HG03108 (cell line): ENCODE data around the gene FBXW10B.
"Not testable (repeated sequence)": the region's sequence is repeated elsewhere in the genome, so short reads cannot be mapped to it uniquely, and the experiment has no call there.

Source experiments
- ATAC-seq: cut with Tn5 transposase; IDR thresholded peaks from one replicate; pipeline ENCODE4 v1.9.1; 2021; ENCODE audit warnings: moderate library complexity; ENCODE audit not compliant: unreplicated experiment

The FBXW10B gene

GRCh38 chr17:15642014-15642413 is 22.5 kb upstream of the FBXW10B start:
- ATAC-seq = not testable (repeated sequence)

GRCh38 chr17:15630930-15631453 is 11.5 kb upstream of the FBXW10B start:
- ATAC-seq = not testable (repeated sequence)

GRCh38 chr17:15629991-15630390 is 10.5 kb upstream of the FBXW10B start:
- not testable (repeated sequence) for ATAC-seq

- not testable (repeated sequence) for ATAC-seq
Measured at GRCh38 chr17:15623661-15624209, 4.2 kb upstream of the FBXW10B start.

- ATAC-seq = not testable (repeated sequence)
Measured at GRCh38 chr17:15623255-15623654, 3.8 kb upstream of the FBXW10B start.

- not testable (repeated sequence) for ATAC-seq
Measured at GRCh38 chr17:15622124-15622523, 2.6 kb upstream of the FBXW10B start.

- ATAC-seq = not testable (repeated sequence)
Measured at GRCh38 chr17:15616828-15617227, 2.7 kb downstream of the FBXW10B start.

GRCh38 chr17:15615850-15616249 is 3.7 kb downstream of the FBXW10B start:
- ATAC-seq = not testable (repeated sequence)

- ATAC-seq = not testable (repeated sequence)
Measured at GRCh38 chr17:15613111-15613510, 6.4 kb downstream of the FBXW10B start.

- ATAC-seq = not testable (repeated sequence)
Measured at GRCh38 chr17:15592960-15593359, 26.5 kb downstream of the FBXW10B start.

GRCh38 chr17:15591986-15592385 is 27.5 kb downstream of the FBXW10B start:
- not testable (repeated sequence) for ATAC-seq

GRCh38 chr17:15590844-15591243 is 28.7 kb downstream of the FBXW10B start:
- ATAC-seq = not testable (repeated sequence)

- ATAC-seq = not testable (repeated sequence)
Measured at GRCh38 chr17:15589544-15590536, 29.7 kb downstream of the FBXW10B start.

- ATAC-seq = not testable (repeated sequence)
Measured at GRCh38 chr17:15588017-15588416, 31.5 kb downstream of the FBXW10B start.

GRCh38 chr17:15583313-15583712 is 36.2 kb downstream of the FBXW10B start:
- not testable (repeated sequence) for ATAC-seq

GRCh38 chr17:15581462-15581861 is 38.0 kb downstream of the FBXW10B start:
- ATAC-seq = not testable (repeated sequence)

- ATAC-seq = not testable (repeated sequence)
Measured at GRCh38 chr17:15576848-15577247, 42.7 kb downstream of the FBXW10B start.

- not testable (repeated sequence) for ATAC-seq
Measured at GRCh38 chr17:15574660-15575059, 44.8 kb downstream of the FBXW10B start.

- not testable (repeated sequence) for ATAC-seq
Measured at GRCh38 chr17:15573870-15574269, 45.6 kb downstream of the FBXW10B start.
